HUES48 (cell line): Measurements from ENCODE around the gene TLR5.

Experiments used
- H3K27ac ChIP-seq: one replicate; pipeline ENCODE4 v1.7.0; 2013; ENCODE audit warnings: low read depth, low read length, inconsistent platforms
- H3K27me3 ChIP-seq: 2 replicates; pipeline ENCODE4 v1.6.1; 2013; ENCODE audit warnings: mild to moderate bottlenecking, low read length; ENCODE audit not compliant: control insufficient read depth, insufficient read depth
- H3K36me3 ChIP-seq: 2 replicates; pipeline ENCODE4 v1.6.1; 2013; ENCODE audit warnings: low read length; ENCODE audit not compliant: control insufficient read depth, insufficient read depth
- H3K4me1 ChIP-seq: 2 replicates; pipeline ENCODE4 v1.6.1; 2013; ENCODE audit warnings: mild to moderate bottlenecking, low read length; ENCODE audit not compliant: control insufficient read depth, insufficient read depth
- H3K4me3 ChIP-seq: 2 replicates; pipeline ENCODE4 v1.5.1; 2013; ENCODE audit warnings: mild to moderate bottlenecking, low read depth, low read length
- H3K9ac ChIP-seq: 2 replicates; pipeline ENCODE4 v1.6.1; 2013; ENCODE audit warnings: mild to moderate bottlenecking, low read depth, low read length, moderate library complexity
- H3K9me3 ChIP-seq: 2 replicates; pipeline ENCODE4 v1.6.1; 2013; ENCODE audit warnings: low read length; ENCODE audit not compliant: control insufficient read depth, insufficient read depth

The TLR5 gene

DNA sequence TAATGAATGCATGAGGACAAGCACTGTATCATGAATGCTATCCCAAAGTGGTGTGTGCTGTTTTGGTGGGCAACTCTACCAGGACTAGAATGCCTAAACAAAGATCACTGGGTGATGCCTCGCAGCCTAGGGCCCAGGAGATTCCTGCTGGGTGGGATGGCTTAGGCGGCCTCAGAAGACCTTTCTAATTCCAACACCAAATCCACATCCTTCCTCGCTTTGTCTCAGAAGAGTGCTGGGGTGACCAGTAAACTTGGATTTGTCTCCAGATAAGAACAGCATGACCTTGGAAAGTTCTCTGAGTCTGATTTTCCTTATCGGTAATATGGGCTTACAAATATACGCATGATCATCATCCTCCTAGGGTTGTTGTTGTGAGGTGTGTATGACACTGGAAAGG lies 76.6 kb downstream of the TLR5 start:
- H3K4me1 ChIP-seq = no peaks in the 10 kb centered on the region
- no peak overlapping the region for H3K4me3 ChIP-seq
- H3K9ac ChIP-seq = no peak overlapping the region
- H3K27ac ChIP-seq = no peak overlapping the region
- no peaks in the 10 kb centered on the region for H3K9me3 ChIP-seq
- H3K27me3 ChIP-seq = no peaks in the 10 kb centered on the region
- peaks cover 2% of the 10 kb centered on the region; the same call in 1 of the 2 replicates for H3K36me3 ChIP-seq

- Histone ChIP-seq H3K27ac (no peak overlapping the region), H3K4me1 (peaks cover 8% of the 10 kb centered on the region; the same call in 1 of the 2 replicates), H3K27me3 (no peaks in the 10 kb centered on the region), H3K9me3 (no peaks in the 10 kb centered on the region), H3K36me3 (peaks cover 11% of the 10 kb centered on the region; the same call in 1 of the 2 replicates), H3K4me3 (no peak overlapping the region), H3K9ac (no peak overlapping the region)
Observed at GRCh38 chr1:223062177-223062576, 80.9 kb downstream of the TLR5 start.

DNA sequence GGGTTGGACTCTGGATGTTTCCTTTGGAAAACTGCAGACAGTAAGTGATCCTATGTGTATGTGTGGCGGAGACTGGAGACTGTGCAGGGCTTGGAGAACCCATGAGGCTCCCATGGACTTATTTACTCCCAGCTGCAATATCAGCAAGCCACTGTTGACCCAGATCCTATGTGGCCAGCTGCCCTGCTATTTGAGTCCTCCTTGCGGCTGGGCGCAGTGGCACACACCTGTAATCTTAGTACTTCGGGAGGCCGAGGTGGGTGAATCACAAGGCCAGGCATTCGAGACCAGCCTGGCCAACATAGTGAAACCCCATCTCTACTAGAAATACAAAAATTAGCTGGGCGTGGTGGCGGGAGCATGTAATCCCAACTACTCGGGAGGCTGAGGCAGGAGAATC lies 83.5 kb downstream of the TLR5 start:
- Histone ChIP-seq H3K4me1 (peaks cover 9% of the 10 kb centered on the region; the same call in 1 of the 2 replicates), H3K4me3 (no peak overlapping the region), H3K9ac (no peak overlapping the region), H3K27me3 (no peaks in the 10 kb centered on the region), H3K36me3 (peaks cover 15% of the 10 kb centered on the region; the same call in 1 of the 2 replicates), H3K27ac (no peak overlapping the region), H3K9me3 (no peaks in the 10 kb centered on the region)
